ENCODE data around the gene ACTA2. TPM values are rescaled to one million over a fixed set of nuclear protein-coding genes. Genes with fewer than 3 reads are reported as not detected.

The ACTA2 gene
- total RNA-seq, 2 donors from 2014 or later: 57.1 to 245 TPM

DNA sequence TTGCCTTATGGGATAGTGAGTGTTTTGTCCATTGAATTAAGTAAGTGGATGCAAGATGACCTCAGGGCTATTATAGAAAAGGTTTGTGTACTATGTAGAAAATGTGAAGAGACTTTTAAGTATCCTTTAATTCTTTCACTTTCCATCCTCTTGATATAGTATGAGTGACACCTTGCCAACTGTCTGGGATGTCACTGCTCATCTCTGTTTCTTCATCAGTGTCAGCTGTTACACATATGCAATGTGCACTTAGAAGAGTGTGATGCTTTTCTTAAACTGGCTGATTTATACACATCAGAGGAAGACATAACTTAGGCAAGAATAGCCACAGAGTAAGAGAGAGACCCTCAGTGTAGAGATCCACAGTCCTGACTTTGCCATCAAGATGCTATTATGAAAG, 8.7 kb upstream of the ACTA2 start:
- intact Hi-C loops (cut with DNase I, micrococcal nuclease): no loop called here
- ATAC-seq: no peak
- DNase-seq: no peak

DNA sequence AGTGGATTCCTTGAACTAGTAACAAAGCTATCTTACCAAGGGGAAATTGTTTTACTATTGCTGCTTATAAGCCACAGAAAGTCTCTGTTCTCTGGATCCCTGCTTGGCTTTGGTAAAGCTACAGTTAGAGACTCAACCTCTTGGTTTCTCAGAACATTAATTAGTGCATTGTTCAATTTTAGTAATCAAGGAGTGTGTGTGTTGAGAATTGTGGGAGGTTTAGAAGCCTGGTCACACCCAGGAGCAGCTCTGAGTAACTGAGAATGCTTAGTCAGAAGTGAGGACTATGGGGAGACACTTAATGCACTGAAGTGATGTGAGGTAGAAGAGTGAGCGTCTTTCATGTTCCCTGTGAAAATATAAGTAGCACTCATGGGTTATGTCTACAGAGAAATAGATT, 8.2 kb upstream of the ACTA2 start:
- intact Hi-C loops (cut with DNase I, micrococcal nuclease): no loop called here
- no peak for ATAC-seq
- no peak for DNase-seq

DNA sequence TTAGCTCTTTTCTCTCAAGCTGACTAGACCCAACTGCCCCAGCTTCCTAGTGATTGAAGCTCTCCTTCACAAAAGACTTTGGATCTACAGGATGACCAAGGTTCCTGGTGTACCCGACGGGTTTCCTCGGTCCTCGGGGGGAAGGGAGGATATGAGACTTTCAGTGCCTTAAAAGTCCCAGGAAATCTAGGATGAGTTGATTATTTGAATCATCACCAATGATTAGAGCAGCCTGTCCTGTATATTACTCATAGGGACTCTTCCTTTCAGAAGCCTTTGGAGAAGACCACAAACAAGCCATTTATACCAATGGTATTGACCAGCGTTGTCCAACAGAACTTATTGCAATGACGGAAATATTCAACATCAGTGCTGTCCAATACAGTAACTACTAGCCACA, 6.1 kb upstream of the ACTA2 start:
- ATAC-seq (no peak), DNase-seq (no peak)
- intact Hi-C loops (cut with DNase I, micrococcal nuclease): no loop called here

DNA sequence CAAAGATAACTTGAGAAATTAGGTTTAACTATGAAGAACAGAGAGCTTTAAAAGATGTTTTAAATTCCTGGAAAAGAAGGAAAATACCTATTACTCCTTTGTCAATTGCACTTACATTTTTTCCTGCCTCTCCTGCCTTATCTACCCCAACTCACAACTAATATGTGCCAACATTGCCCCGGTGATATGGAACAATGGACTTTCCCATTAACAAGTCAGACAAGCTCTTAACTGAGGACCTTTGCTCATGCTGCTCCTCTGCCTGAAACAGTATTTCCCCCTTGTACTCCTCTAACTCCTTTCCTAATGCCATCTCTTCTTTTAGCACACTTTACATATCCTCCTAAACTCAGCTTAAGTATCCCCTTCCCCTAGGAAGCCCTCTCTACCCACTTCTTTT, 4.8 kb upstream of the ACTA2 start:
- DNase-seq (no peak), ATAC-seq (no peak)
- intact Hi-C loops (cut with DNase I, micrococcal nuclease): no loop called here

DNA sequence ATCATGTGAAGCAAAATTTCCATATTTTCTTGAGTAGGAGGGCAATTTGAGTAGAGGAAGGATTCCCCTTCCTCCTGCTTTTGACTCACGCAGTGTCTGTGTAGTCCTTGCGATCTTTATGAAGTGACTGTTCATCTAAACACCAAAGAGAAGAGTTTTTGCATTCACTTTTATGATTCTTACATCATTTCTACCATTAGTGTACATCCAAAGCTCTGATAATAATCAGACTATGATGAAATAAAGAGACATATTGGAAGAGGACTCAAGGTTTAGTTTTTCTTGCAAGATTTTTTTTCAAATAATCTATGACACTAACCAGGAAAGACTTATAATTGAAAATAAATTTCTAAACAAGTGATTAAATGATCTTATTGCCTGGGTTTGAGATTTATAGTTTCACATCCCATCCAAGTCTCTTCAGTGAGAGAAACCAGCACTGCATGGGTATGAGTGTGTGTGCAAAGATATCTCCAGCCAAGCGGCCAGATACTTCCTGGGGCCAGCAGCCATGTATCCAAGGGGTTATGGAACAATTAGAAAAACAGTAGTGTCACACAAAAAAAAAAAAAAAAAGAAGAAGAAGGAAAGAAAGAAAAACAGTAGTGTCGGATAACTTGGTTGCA, 2.0 kb upstream of the ACTA2 start:
- intact Hi-C loops (cut with DNase I, micrococcal nuclease): no loop called here
- no peak for ATAC-seq
- DNase-seq: no peak

DNA sequence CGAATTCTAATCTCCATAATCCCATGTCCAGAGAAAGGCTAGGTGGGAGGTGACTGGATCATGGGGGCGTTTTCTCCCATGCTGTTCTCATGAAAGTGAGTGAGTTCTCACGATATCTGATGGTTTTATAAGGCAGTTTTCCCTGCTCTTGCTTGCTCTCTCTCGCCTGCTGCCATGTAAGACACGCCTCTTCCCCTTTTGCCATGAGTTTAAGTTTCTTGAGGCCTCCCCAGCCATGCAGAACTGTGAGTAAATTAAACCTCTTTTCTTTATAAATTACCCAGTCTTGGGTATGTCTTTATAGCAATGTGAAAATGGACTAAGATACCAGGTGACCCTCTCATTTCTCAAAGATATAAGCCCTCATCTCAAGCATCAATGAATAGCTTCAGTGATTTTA, 1.1 kb upstream of the ACTA2 start:
- DNase-seq: no peak
- intact Hi-C loops (cut with DNase I, micrococcal nuclease): no loop called here
- ATAC-seq: no peak

DNA sequence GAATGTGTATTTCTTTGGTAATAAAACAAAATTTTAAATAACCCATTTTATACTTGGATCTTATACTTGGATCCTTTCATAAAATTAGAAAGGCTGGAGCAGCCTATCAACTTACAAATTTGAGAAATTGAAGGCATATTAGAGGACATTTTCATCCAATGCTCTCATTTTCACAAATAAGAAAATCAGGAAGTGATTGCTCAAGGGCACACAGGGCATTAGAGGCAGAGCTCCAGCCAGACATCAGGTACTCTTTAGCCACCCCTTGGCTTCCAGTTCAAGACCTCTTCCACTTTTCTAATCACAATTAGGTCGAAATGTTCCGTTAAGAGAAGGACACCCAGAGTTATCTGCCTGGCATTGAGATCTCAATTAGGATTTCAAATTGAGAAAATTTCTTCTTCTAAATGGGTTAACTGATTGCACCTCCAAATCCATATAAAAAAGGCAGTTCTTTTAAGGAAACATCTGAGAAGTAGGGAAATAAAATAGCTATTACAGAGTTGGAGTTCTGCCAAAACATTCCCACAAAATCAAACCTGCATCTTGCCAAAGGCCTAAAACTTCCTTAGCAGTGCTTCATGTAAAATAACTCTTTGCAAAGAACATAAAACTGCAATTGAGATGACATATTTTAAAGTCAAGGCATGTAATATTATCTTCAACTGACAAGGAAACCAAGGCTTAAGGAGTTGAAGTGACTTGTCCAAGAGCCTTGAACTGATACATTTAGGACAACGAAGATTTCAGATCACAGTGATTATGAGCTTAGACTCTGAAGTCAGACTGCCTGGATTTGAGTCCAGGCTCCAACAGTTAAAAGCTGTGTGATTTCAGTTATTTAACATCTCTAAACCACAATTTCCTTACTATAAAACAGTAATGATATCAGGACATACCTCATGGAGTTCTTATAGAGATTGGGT, 2.4 kb downstream of the ACTA2 start:
- no peak for ATAC-seq
- no peak for DNase-seq
- intact Hi-C loops (cut with DNase I, micrococcal nuclease): no loop called here

DNA sequence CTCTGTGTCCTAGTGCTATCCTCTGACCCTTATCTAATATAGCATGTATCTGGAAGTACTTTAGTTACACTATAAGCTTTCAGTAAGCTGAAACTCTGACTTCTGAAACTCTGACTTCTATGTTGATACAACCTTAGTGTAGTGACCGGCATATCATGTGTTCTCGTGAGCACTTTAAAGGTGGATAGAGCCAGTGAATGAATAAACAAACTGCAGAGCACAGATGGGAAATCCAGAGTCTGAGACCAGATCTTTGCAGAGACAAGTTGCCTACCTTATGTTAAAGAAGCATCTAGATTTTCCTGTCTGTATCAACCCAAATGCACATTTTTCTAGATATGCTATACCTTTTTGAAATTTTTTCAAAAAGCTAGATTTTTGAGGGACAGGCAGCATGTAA, 3.5 kb downstream of the ACTA2 start:
- no peak for ATAC-seq
- no peak for DNase-seq
- intact Hi-C loops (cut with DNase I, micrococcal nuclease): no loop called here

DNA sequence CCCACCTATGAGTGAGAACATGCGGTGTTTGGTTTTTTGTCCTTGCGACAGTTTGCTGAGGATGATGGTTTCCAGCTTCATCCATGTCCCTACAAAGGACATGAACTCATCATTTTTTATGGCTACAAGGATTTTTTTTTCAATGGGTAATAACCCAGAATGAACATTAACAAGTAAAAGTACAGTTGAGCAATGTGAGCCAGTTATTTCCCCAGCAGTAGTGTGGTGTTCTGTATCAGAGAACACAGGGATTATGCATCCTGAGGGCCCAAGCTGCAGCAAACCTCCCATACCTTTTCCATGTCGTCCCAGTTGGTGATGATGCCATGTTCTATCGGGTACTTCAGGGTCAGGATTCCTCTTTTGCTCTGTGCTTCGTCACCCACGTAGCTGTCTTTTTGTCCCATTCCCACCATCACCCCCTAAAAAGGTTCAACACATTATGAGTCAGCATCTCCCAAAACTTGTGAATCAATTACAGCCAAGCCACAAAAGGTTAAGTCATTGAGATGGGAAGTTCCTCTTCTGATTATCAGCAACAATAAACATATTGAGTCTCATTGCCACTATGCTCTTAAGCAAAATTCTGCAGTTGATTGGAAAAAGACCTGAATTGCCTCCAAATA, 5.5 kb downstream of the ACTA2 start:
- no peak for DNase-seq
- ATAC-seq: no peak
- intact Hi-C loops (cut with DNase I, micrococcal nuclease): no loop called here

DNA sequence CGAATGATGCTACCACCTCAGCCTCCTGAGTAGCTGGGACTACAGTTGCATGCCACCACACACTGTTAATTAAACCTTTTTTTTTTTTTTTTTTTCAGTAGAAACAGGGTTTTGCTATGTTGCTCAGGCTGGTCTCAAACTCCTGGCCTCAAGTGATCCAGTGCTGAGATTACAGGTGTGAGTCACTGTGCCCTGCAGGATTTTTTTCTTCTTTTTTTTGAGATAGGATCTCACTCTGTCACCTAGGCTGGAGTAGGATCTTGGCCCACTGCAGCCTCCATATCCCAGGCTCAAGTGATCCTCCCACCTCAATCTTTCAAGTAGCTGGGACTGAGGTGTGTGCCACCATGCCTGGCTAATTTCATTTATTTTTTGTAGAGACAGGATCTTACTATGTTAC, 6.4 kb downstream of the ACTA2 start:
- DNase-seq: no peak
- intact Hi-C loops (cut with DNase I, micrococcal nuclease): no loop called here
- no peak for ATAC-seq

DNA sequence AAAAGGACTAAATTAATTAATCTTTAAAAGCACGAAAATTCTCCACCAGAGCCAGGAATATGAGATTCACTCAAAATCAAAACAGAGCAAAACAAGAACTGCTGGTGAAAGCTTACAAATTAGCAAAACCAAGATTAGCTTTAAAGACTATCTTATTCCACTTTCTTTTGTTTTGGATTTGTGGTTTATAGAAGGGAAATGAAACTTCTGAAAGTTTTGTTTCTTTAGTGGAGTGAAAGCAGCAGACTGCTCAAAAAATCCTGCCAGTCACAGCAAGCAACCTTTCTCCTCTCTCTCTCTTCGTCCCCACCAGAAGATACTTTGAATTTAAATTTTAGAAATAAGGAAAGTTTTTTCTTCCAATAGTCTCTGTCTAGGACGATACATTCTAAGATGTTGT, 7.8 kb downstream of the ACTA2 start:
- intact Hi-C loops (cut with DNase I, micrococcal nuclease): no loop called here
- ATAC-seq: no peak
- DNase-seq: no peak

DNA sequence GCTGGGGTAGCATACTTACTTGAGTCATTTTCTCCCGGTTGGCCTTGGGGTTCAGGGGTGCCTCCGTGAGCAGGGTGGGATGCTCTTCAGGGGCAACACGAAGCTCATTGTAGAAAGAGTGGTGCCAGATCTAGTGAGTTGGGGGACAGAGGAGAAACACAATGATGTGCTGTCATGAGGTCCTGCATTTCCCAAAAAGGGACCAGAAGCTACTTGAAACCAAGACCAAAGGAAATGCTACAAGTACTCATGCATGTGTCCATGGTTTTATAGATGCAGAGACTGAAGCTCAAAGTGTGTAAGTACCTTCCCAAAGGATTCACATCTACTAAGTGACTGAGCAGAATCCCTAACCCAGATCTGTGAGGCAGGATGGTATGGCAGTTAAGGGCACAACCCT, 8.8 kb downstream of the ACTA2 start:
- ATAC-seq (no peak), DNase-seq (no peak)
- intact Hi-C loops (cut with DNase I, micrococcal nuclease): no loop called here

DNA sequence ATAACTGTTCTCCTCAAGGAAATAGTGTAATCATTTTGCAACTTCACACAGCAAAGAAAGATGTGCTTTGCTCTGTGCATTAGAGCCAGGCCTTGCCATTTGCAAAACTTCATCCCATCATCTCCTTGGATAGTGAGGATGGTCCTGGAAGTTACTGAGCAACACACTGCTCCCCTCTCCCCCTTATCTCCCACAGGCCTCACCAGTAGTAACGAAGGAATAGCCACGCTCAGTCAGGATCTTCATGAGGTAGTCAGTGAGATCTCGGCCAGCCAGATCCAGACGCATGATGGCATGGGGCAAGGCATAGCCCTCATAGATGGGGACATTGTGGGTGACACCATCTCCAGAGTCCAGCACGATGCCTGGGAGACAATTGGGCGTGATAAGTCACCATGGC, 11.5 kb downstream of the ACTA2 start:
- ATAC-seq (no peak), DNase-seq (no peak)
- intact Hi-C loops (cut with DNase I, micrococcal nuclease): no loop called here

DNA sequence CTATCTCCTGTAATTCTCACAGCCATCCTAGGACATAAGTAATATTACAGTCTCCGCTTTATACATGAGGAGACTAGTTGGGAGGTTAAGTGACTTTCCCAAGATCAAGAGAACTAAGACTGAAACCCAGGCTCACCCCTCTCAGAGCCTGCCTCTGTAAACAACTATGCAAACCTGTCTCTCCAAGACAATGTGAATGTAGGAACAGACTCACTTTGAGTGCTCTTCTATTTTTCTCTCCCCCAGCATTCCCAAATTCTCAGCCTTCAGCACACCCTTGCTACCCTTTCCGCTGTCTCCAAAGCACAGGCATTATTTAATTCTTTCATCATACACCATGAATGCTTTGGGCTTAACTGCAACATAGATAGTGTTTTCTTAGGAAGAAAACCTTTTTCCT, 13.6 kb downstream of the ACTA2 start:
- DNase-seq (no peak), ATAC-seq (no peak)
- intact Hi-C loops (cut with DNase I, micrococcal nuclease): loop anchor here in 1 of 2 donors (5.0 to 10.0 kb wide), 2 partner anchors 48 to 104 kb away; no protein-coding TSS in a partner anchor

DNA sequence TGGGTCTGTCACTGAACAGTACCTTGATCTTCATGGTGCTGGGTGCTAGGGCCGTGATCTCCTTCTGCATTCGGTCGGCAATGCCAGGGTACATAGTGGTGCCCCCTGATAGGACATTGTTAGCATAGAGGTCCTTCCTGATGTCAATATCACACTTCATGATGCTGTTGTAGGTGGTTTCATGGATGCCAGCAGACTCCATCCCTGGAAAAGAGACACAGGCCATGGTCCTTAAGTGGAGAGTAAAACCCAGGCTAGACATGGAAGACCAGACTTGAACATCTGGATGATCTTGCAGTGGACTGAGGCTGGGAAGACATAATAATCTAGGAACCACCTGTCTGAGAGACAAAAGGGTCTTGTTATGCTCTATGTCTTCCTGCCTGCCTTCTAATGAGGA, 14.5 kb downstream of the ACTA2 start:
- no peak for ATAC-seq
- no peak for DNase-seq
- intact Hi-C loops (cut with DNase I, micrococcal nuclease): loop anchor here in 1 of 2 donors (5.0 to 10.0 kb wide), 2 partner anchors 49 to 103 kb away; no protein-coding TSS in a partner anchor

DNA sequence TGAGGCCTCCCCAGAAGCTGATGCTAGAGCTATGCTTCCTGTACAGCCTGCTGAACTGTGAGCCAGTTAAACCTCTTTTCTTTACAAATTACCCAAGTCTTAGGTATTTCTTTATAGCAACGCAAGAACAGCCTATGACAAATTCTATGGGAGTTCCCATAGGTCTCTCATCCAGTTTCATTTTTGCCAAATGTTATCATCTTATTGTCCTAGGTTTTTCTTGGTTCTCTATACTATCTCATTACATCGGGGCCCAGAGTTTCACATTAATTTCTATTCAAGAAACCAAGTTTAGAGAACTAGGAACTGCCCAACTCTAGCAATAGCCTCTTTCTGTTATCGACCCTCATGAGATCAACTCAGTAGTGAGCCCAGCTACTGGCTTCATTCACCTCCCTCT, 15.9 kb downstream of the ACTA2 start:
- ATAC-seq: no peak
- intact Hi-C loops (cut with DNase I, micrococcal nuclease): loop anchor here in 1 of 2 donors (5.0 to 10.0 kb wide), 2 partner anchors 51 to 102 kb away; no protein-coding TSS in a partner anchor

DNA sequence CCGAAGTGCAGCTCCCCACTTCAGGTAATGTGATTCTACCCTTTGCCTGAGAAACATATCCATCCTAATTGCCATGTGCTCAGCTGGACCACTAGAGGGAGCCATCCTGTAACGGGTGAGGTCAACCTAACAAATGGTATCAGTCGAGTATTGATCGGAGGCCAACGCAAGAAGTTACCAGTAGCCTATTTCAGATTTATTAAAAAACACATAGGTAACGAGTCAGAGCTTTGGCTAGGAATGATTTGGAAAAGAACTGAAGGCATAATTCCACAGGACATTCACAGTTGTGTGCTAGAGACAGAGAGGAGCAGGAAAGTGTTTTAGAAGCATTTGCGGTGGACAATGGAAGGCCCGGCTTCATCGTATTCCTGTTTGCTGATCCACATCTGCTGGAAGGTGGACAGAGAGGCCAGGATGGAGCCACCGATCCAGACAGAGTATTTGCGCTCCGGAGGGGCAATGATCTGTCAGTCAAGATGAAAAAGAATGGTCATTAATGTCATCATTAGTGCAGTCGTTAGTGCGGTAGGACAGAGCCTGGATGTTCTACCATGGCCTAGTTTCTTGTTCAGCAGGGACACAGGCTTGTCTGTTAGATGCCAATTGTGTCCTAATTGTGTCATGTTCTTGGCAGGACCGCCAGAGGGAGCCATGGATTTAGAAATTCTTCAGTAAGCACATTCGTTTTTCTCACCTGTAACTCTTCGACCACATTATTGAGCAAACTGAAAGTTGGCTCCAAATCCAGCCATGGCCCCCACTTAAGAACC, 17.5 kb downstream of the ACTA2 start:
- ATAC-seq (peak; percentile 76), DNase-seq (peak; percentile 79 to 80)
- intact Hi-C loops (cut with DNase I, micrococcal nuclease): loop anchor here (2.0 to 10.0 kb wide), 4 partner anchors 52 to 282 kb away; no protein-coding TSS in a partner anchor

More for the DNA sequence above, 15.9 kb downstream of the ACTA2 start:
- DNase-seq: no peak

DNA sequence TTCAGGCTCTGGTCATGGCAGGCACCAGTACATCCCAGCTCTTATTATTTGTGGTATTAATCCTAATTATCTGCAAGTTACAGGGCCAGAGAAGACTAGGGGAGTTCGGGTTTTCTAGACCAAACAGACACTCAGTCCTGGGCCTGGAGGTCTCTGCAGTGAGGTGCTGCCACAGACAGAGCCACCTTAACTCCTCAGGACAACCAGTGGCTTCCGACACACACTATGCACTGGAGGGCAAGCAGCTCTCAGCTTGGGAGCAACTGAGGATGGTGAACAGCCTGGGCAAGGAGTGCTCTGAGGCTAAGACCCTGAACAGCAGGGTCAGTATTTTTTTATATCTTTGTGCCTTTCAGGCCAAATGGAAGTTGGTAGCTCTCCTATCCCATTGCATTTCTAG, 19.0 kb downstream of the ACTA2 start:
- intact Hi-C loops (cut with DNase I, micrococcal nuclease): loop anchor here (2.0 to 10.0 kb wide), 3 partner anchors 99 to 284 kb away; no protein-coding TSS in a partner anchor
- ATAC-seq (no peak), DNase-seq (no peak)

All from left colon (tissue), 2 donors.